Smooth muscle cell (in vitro differentiated cells): Measurements from ENCODE around the gene ANKMY1. TPM values are rescaled to one million over a fixed set of nuclear protein-coding genes. Genes with fewer than 3 reads are reported as not detected.

ENCODE experiments used
- DNase-seq: peaks from one replicate; lab custom pipeline; 2025; ENCODE audit not compliant: unreplicated experiment; lab: John Stamatoyannopoulos, UW
- H2AFZ ChIP-seq: fragments of 200-600 bp; sonication (generic); 2 replicates; pipeline ENCODE4 v1.6.0; 2016; ENCODE audit warnings: antibody characterized with exemption, low read depth, mild to moderate bottlenecking
- H3F3A ChIP-seq: fragments of 200-600 bp; sonication (generic); 2 replicates; pipeline ENCODE4 v1.6.0; 2017; ENCODE audit warnings: antibody characterized with exemption, low read depth
- H3K27ac ChIP-seq: fragments of 200-600 bp; sonication (generic); 2 replicates; pipeline ENCODE4 v1.5.1; 2016; ENCODE audit warnings: low read depth, mild to moderate bottlenecking
- H3K27me3 ChIP-seq: fragments of 200-600 bp; sonication (generic); 2 replicates; pipeline ENCODE4 v1.6.1; 2016; ENCODE audit warnings: low read depth, mild to moderate bottlenecking
- H3K36me3 ChIP-seq: fragments of 200-600 bp; sonication (generic); 2 replicates; pipeline ENCODE4 v1.5.1; 2016; ENCODE audit warnings: low read depth
- H3K4me1 ChIP-seq: fragments of 200-600 bp; sonication (generic); 2 replicates; pipeline ENCODE4 v1.5.1; 2016; ENCODE audit warnings: low read depth
- H3K4me2 ChIP-seq: fragments of 200-600 bp; sonication (generic); 2 replicates; pipeline ENCODE4 v1.6.0; 2016; ENCODE audit warnings: mild to moderate bottlenecking
- H3K4me3 ChIP-seq: fragments of 200-600 bp; sonication (generic); 2 replicates; pipeline ENCODE4 v1.5.1; 2016; ENCODE audit warnings: mild to moderate bottlenecking
- H3K79me2 ChIP-seq: fragments of 200-600 bp; sonication (generic); 2 replicates; pipeline ENCODE4 v1.6.0; 2016; ENCODE audit warnings: low read depth, mild to moderate bottlenecking
- H3K9ac ChIP-seq: fragments of 200-600 bp; sonication (generic); 2 replicates; pipeline ENCODE4 v1.6.0; 2016; ENCODE audit warnings: low read depth
- H3K9me3 ChIP-seq: fragments of 200-600 bp; sonication (generic); replicated peaks from 2 replicates; pipeline ENCODE4 v1.5.1; 2016; ENCODE audit warnings: low read depth
- H4K20me1 ChIP-seq: fragments of 200-600 bp; sonication (generic); 2 replicates; pipeline ENCODE4 v1.6.0; 2016; ENCODE audit warnings: low read depth
- WGBS: methylation state at CpG from one replicate; pipeline ENCODE4 v1.1.7; 2016; ENCODE audit warnings: low lambda C conversion rate; 5-methylcytosine and 5-hydroxymethylcytosine counted together
- polyA plus RNA-seq: library from polyadenylated mRNA; unstranded; fragments of >200 nt; fragmentation: Nextera tagmentation; extraction: Ambion mirVana; gene quantifications from 2 replicates; pipeline ENCODE4 v1.2.1, GENCODE V29; 2016
- total RNA-seq: library from RNA; depleted of rRNA; stranded (reverse); fragments of >200 nt; gene quantifications from 2 replicates; pipeline ENCODE4 v1.2.3, GENCODE V29; 2014
- TF ChIP-seq, protein P1 (sequence below): fragments of 200-600 bp; sonication (generic); IDR thresholded peaks from 2 replicates; pipeline ENCODE4 v1.5.1; 2017; ENCODE audit warnings: borderline replicate concordance, mild to moderate bottlenecking, antibody characterized with exemption; ENCODE audit not compliant: insufficient read depth, poor library complexity, severe bottlenecking

Gene ANKMY1
- total and polyA plus RNA-seq, 2 experiments from 2014 or later = 6.4 to 8.7 TPM

DNA sequence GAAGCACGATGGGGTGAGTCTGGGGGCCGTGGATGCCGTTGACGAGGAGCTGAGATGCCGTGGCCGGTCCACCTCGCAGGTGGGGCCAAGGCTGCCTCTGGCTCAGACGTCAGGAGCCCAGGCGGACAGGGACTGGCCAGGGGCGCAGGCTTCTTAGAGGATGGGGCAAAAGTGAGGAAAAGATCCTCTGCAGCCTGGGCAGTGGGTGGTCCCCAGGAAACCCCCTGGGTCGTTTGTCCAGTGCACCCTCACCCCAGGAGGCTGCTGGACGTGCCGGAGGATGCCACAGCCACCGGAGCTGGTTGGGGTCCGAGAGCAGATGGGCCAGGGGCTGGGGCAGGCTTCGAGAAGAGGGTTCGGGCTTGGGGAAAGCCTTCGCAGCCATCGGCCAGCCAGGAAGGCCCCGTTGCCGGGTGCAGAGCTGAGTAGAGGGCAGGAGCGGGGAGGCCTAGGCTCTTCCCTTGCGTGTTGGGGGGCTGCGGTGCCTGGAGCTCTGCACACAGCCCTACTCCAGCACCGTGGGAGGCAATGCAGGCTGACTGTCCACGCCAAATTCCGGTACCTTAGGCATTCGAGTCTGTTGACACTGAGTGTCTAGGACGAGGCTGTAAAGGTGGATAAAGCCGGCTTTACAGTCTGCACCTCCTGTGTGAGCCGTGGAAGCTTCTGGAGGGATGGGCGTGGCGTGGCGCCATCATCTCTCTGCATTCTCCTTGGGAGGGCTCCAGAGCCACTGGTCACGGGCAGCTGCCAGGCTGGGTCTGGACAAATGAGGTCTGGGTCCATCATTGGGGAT is 103.5 kb downstream of the ANKMY1 start:
- 32% methylated on average over 35 of the region's 35 CpGs for WGBS

DNA sequence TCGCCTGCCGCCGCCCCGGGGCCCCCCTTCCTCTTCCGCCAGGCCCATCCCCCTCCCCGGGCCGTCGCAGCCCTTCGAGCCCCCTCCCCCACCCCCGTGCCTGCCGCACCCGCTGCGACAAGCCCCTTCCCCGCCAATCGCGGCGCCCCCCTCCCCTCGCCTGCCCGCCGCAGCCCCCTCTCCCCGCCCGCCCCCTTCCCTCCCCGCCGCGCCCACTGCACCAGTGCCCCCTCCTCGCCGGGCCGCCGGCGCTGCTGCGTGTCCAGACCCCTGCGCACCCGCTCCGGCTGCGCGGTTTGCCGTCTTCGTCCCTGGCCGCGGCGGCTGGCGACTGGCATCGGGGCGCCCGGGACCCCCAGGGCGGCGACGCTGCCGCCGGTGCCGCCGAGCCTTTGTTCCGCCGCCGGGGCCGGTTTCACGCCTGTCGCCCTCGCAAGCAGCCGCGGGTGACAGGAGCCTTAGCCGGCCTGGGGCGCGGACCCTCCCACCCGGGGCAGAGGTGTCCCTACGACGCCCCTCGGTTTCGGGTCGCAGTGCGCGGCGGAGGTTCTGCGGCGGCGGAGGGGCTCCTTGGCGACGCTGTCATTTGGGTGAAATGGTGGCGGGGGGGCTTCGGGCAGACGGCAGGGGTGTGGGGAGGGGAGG is 104.2 kb downstream of the ANKMY1 start:
- no peak overlapping the region for H3K27ac ChIP-seq
- H3K36me3 ChIP-seq = no peaks in the 10 kb centered on the region
- H3K79me2 ChIP-seq = peaks cover 14% of the 10 kb centered on the region
- H3K9ac ChIP-seq = no peak overlapping the region
- H3K4me1 ChIP-seq = peaks cover 53% of the 10 kb centered on the region
- peaks cover 24% of the 10 kb centered on the region for H3K27me3 ChIP-seq
- H3K4me3 ChIP-seq = peak overlapping the region; percentile 45
- no peak overlapping the region for H2AFZ ChIP-seq
- no peak for DNase-seq
- peaks cover 93% of the 10 kb centered on the region for H4K20me1 ChIP-seq
- H3K4me2 ChIP-seq = peak overlapping the region; percentile 80
- peaks cover 2% of the 10 kb centered on the region for H3F3A ChIP-seq
- 5% methylated on average over 34 of the region's 81 CpGs for WGBS
- TF ChIP-seq, protein P1, sequence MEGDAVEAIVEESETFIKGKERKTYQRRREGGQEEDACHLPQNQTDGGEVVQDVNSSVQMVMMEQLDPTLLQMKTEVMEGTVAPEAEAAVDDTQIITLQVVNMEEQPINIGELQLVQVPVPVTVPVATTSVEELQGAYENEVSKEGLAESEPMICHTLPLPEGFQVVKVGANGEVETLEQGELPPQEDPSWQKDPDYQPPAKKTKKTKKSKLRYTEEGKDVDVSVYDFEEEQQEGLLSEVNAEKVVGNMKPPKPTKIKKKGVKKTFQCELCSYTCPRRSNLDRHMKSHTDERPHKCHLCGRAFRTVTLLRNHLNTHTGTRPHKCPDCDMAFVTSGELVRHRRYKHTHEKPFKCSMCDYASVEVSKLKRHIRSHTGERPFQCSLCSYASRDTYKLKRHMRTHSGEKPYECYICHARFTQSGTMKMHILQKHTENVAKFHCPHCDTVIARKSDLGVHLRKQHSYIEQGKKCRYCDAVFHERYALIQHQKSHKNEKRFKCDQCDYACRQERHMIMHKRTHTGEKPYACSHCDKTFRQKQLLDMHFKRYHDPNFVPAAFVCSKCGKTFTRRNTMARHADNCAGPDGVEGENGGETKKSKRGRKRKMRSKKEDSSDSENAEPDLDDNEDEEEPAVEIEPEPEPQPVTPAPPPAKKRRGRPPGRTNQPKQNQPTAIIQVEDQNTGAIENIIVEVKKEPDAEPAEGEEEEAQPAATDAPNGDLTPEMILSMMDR = no peak
- H3K9me3 ChIP-seq = no peaks in the 10 kb centered on the region

More for the DNA sequence above, 103.5 kb downstream of the ANKMY1 start:
- Histone ChIP-seq H3K9me3 (no peaks in the 10 kb centered on the region), H3K9ac (no peak overlapping the region), H3K4me1 (peaks cover 53% of the 10 kb centered on the region), H3K27ac (no peak overlapping the region), H3F3A (peaks cover 2% of the 10 kb centered on the region), H2AFZ (no peak overlapping the region), H4K20me1 (peaks cover 93% of the 10 kb centered on the region), H3K79me2 (peaks cover 10% of the 10 kb centered on the region), H3K4me3 (peak overlapping the region; percentile 45), H3K27me3 (peaks cover 24% of the 10 kb centered on the region), H3K36me3 (no peaks in the 10 kb centered on the region), H3K4me2 (peak overlapping the region; percentile 80)
- TF ChIP-seq, protein P1 = no peak
- DNase-seq = no peak

DNA sequence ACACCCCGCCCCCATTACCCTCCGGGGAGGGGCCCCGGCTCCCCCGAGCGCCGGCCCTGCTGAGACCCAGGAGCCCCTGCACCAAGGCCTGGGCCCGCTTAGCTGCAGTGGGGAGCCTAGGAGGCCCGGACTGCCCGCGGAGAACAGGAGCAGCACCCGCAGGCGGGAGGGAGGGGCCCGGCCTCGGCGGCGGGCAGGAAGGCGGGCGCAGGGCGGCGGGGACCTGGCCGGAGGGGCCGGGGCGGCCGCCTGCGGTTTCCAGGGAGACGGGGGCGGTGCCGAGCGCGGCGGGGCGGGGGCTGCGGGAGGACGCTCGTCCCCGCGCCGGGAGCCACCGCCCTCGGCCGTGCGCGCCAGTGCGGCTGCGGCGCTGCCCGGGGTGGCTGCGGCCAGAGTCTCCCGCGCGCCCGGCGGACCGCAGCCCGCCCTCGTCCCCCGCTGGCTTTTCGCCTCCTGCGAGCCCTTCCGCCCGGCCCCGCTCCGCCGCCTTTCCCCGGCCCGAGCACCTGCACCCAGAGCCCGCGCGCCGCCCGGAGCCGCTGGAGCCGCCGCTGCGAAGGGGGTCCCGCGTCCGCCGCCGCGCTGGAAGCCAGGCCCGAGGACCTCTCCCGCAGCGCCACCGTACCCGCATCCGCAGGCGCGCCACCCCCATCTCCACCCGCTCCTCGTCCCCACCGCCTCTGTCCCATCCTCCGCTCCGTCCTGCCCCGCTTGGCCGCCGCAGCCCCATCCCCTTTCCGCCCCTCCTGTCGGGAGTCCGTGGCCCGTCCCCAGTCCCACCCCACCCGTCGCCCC is 105.1 kb downstream of the ANKMY1 start:
- Histone ChIP-seq H3K27me3 (peaks cover 24% of the 10 kb centered on the region), H3K79me2 (peaks cover 15% of the 10 kb centered on the region), H3K4me3 (peak overlapping the region; percentile 56), H3K4me1 (peaks cover 51% of the 10 kb centered on the region), H4K20me1 (peaks cover 93% of the 10 kb centered on the region), H3K9ac (no peak overlapping the region), H3K4me2 (peak overlapping the region; percentile 93), H2AFZ (no peak overlapping the region), H3K9me3 (no peaks in the 10 kb centered on the region), H3K27ac (no peak overlapping the region), H3K36me3 (no peaks in the 10 kb centered on the region), H3F3A (peaks cover 2% of the 10 kb centered on the region)
- TF ChIP-seq, protein P1 = no peak
- whole genome bisulfite sequencing = 0% methylated on average over 2 of the region's 103 CpGs
- DNase-seq = no peak
